HepG2 (cell line): ENCODE results near the gene TEX101. TPM values are rescaled to one million over a fixed set of nuclear protein-coding genes. Genes with fewer than 3 reads are reported as not detected.

Experiments
- ATAC-seq: fragments of 200-7000 bp; cut with Tn5 transposase; 3 replicates; pipeline ENCODE4 v1.9.1; 2020; ENCODE audit warnings: mild to moderate bottlenecking, moderate library complexity
- BruUV-seq: library from RNA; stranded (reverse); fragments of 400-500 nt; replicated peaks from 2 replicates; lab custom pipeline; 2021; lab: Mats Ljungman, UMichigan
- CTCF ChIA-PET: fragments of 300-600 bp; formaldehyde crosslinking; extraction: SDS; loops from one replicate; lab custom pipeline; 2021; ENCODE audit warnings: low total read pairs, inconsistent platforms, low intra/inter-chr PET ratio; lab: Yijun Ruan, JAX
- POLR2A ChIA-PET: fragments of 350-600 bp; sonication (Branson Sonifier 250); formaldehyde crosslinking; loops from one replicate; lab custom pipeline; 2020; ENCODE audit warnings: antibody characterized with exemption, inconsistent platforms; lab: Yijun Ruan, JAX
- DNase-seq: peaks from one replicate; pipeline ENCODE4 v3.0.0-alpha.2; 2015; ENCODE audit warnings: low spot score
- FAIRE-seq: peaks from 3 replicates; lab custom pipeline; 2011; peaks lifted over from hg19 to GRCh38; lab: Jason Lieb, UNC
- H2AFZ ChIP-seq: one replicate; pipeline ENCODE4 v1.6.1; 2011; ENCODE audit warnings: low read length, inconsistent platforms
- H3K27ac ChIP-seq: fragments of 300-600 bp; 3 replicates; pipeline ENCODE4 v1.8.0; 2011; ENCODE audit warnings: mixed run types, mild to moderate bottlenecking, mixed read lengths, low read length, inconsistent platforms; ENCODE audit not compliant: insufficient read depth; ENCODE audit errors: extremely low read length
- H3K27me3 ChIP-seq, 2 experiments: fragments of 200-600 bp in 1 of 2; 2 replicates in 1 of 2; 3 replicates in 1 of 2; pipeline versions ENCODE4 v1.6.0 to v1.8.0; 2011; ENCODE audit warnings: low read length in 2 of 2, mild to moderate bottlenecking in 2 of 2, moderate library complexity in 2 of 2, inconsistent platforms in 1 of 2; ENCODE audit not compliant: insufficient read depth in 2 of 2, control insufficient read depth in 1 of 2
- H3K36me3 ChIP-seq, 2 experiments: fragments of 200-600 bp in 1 of 2; replicated peaks in 1 of 2; 2 replicates in 1 of 2; 3 replicates in 1 of 2; pipeline versions ENCODE4 v1.5.1 to v1.8.0; 2011; ENCODE audit warnings: low read length in 2 of 2, inconsistent platforms in 1 of 2; ENCODE audit not compliant: insufficient read depth in 2 of 2, control insufficient read depth in 1 of 2
- H3K4me1 ChIP-seq: 2 replicates; pipeline ENCODE4 v1.5.1; 2012; ENCODE audit warnings: low read length, inconsistent platforms; ENCODE audit not compliant: insufficient read depth
- H3K4me2 ChIP-seq: 2 replicates; pipeline ENCODE4 v1.6.0; 2011; ENCODE audit warnings: low read depth, low read length, inconsistent platforms
- H3K4me3 ChIP-seq, 3 experiments: fragments of 200-600 bp in 1 of 3; sonication (generic), shearing (Covaris generic) in 1 of 3; replicated peaks in 1 of 3; 2 replicates each; pipeline ENCODE4 v1.5.1; 2011 to 2016; ENCODE audit warnings: low read length in 3 of 3, inconsistent platforms in 2 of 3, low read depth in 2 of 3, mild to moderate bottlenecking in 2 of 3, control low read depth in 1 of 3, mixed read lengths in 1 of 3; ENCODE audit not compliant: insufficient read depth in 1 of 3
- H3K79me2 ChIP-seq: one replicate; pipeline ENCODE4 v1.6.1; 2011; ENCODE audit warnings: low read length, inconsistent platforms; ENCODE audit not compliant: insufficient read depth
- H3K9ac ChIP-seq: 2 replicates; pipeline ENCODE4 v1.6.0; 2011; ENCODE audit warnings: mild to moderate bottlenecking, low read depth, low read length, inconsistent platforms; ENCODE audit not compliant: insufficient read depth
- H3K9me3 ChIP-seq: 2 replicates; pipeline ENCODE4 v1.5.1; 2012; ENCODE audit warnings: mild to moderate bottlenecking, low read length
- H4K20me1 ChIP-seq: 2 replicates; pipeline ENCODE4 v1.6.0; 2011; ENCODE audit warnings: inconsistent platforms, mild to moderate bottlenecking, low read length, moderate library complexity; ENCODE audit not compliant: insufficient read depth
- DZIP1 ChIP-seq: sonication (generic); formaldehyde crosslinking; IDR thresholded peaks from 2 replicates; pipeline ENCODE4 v1.5.0; 2020; ENCODE audit warnings: mild to moderate bottlenecking, missing genetic modification reagents
- GLI4 ChIP-seq: sonication (generic); formaldehyde crosslinking; IDR thresholded peaks from 2 replicates; pipeline ENCODE4 v1.5.1; 2020; ENCODE audit warnings: missing genetic modification reagents, mild to moderate bottlenecking, moderate library complexity, borderline replicate concordance
- KMT2B ChIP-seq: IDR thresholded peaks from 2 replicates; pipeline ENCODE4 v1.6.1; 2016; ENCODE audit warnings: missing genetic modification reagents, missing compliant biosample characterization
- MAZ ChIP-seq, 2 experiments: sonication (generic) in 1 of 2; formaldehyde crosslinking in 1 of 2; IDR thresholded peaks; 2 replicates each; pipeline versions ENCODE4 v1.5.0 to v1.6.1; 2012 to 2020; ENCODE audit warnings: low read depth in 2 of 2, mild to moderate bottlenecking in 2 of 2, borderline replicate concordance in 1 of 2, improper control_type of control experiment in 1 of 2, low read length in 1 of 2, missing genetic modification reagents in 1 of 2, moderate library complexity in 1 of 2
- RAD21 ChIP-seq: fragments of 450-650 bp; formaldehyde crosslinking; IDR thresholded peaks from 2 replicates; pipeline ENCODE4 v1.5.0; 2020; ENCODE audit warnings: mild to moderate bottlenecking
- SNAI1 ChIP-seq: sonication (generic); formaldehyde crosslinking; IDR thresholded peaks from 2 replicates; pipeline ENCODE4 v1.5.0; 2020; ENCODE audit warnings: mild to moderate bottlenecking, missing genetic modification reagents, borderline replicate concordance
- SSRP1 ChIP-seq: IDR thresholded peaks from 2 replicates; pipeline ENCODE4 v1.6.1; 2016; ENCODE audit warnings: control low read depth
- TP53 ChIP-seq: sonication (generic); formaldehyde crosslinking; conservative IDR thresholded peaks from 2 replicates; pipeline ENCODE4 v1.4.0; 2020; ENCODE audit warnings: missing genetic modification reagents
- TRIM24 ChIP-seq: sonication (generic); formaldehyde crosslinking; IDR thresholded peaks from 2 replicates; pipeline ENCODE4 v1.8.0; 2022; ENCODE audit warnings: mild to moderate bottlenecking, missing genetic modification reagents
- ZFP36L1 ChIP-seq: sonication (generic); formaldehyde crosslinking; IDR thresholded peaks from 2 replicates; pipeline ENCODE4 v1.8.0; 2022; ENCODE audit warnings: mild to moderate bottlenecking, missing genetic modification reagents, moderate library complexity
- ZNF749 ChIP-seq: sonication (generic); formaldehyde crosslinking; IDR thresholded peaks from 2 replicates; pipeline ENCODE4 v1.8.0; 2022; ENCODE audit warnings: mild to moderate bottlenecking, missing genetic modification reagents, moderate library complexity, borderline replicate concordance
- ZNF790 ChIP-seq: sonication (generic); formaldehyde crosslinking; IDR thresholded peaks from 2 replicates; pipeline ENCODE4 v1.8.0; 2022; ENCODE audit warnings: missing genetic modification reagents, mild to moderate bottlenecking, borderline replicate concordance
- WGBS: methylation state at CpG from one replicate; pipeline ENCODE4 v1.1.6; 2017; ENCODE audit warnings: low lambda C conversion rate; 5-methylcytosine and 5-hydroxymethylcytosine counted together
- in situ Hi-C: cut with HindIII; loops from 2 replicates; pipeline ENCODE4 v1.10.0; 2017; ENCODE audit warnings: low pct_unique_long_range_greater_than_20kb; ENCODE audit not compliant: extremely low pct_ligation_motif_present
- intact Hi-C: fragments of 100-400 bp; cut with micrococcal nuclease; formaldehyde crosslinking; loops from one replicate; pipeline ENCODE4 v1.10.0; 2022; ENCODE audit not compliant: unreplicated experiment
- polyA plus RNA-seq, 8 experiments: library from polyadenylated mRNA; depleted of rRNA in 3 of 8; stranded (reverse) in 7 of 8; unstranded in 1 of 8; fragments of >200 nt; fragmentation: Illumina TruSeq in 4 of 8; extraction: Trizol in 4 of 8; gene quantifications; 2 replicates each; pipeline versions ENCODE4 v1.2.1 to v1.2.3, GENCODE V29; 2011 to 2016; ENCODE audit warnings: low read depth in 4 of 8, missing spikeins in 1 of 8, mixed read lengths in 1 of 8; ENCODE audit not compliant: insufficient read depth in 1 of 8
- total RNA-seq, 5 experiments: library from RNA; depleted of rRNA; stranded (reverse); fragments of >200 nt; fragmentation: Illumina TruSeq; extraction: Trizol; gene quantifications; 2 replicates each; pipeline ENCODE4 v1.2.3, GENCODE V29; 2016; ENCODE audit warnings: low read depth in 1 of 5
- TF ChIP-seq, protein P1 (sequence below): IDR thresholded peaks from 2 replicates; pipeline ENCODE4 v1.6.1; 2016; ENCODE audit warnings: mild to moderate bottlenecking
- TF ChIP-seq, protein P2 (sequence below): sonication (generic); formaldehyde crosslinking; IDR thresholded peaks from 2 replicates; pipeline ENCODE4 v1.4.0; 2020; ENCODE audit warnings: missing genetic modification reagents

TEX101 gene
- total and polyA plus RNA-seq, 2 of the 13 experiments (the other 11 are each of a cell fraction or from before 2014, with no cell fraction given): not detected

GRCh38 chr19:43466793-43467192 lies 52.1 kb downstream of the TEX101 start:
- no peak for ATAC-seq
- CTCF ChIA-PET: no interaction called here
- no peak for DNase-seq
- Histone ChIP-seq H4K20me1 (no peaks in the 10 kb centered on the region), H3K36me3 (no peaks in the 10 kb centered on the region), H3K27ac (no peak overlapping the region), H3K4me1 (peaks cover 47% of the 10 kb centered on the region), H2AFZ (no peak overlapping the region), H3K4me3 (no peak overlapping the region), H3K79me2 (no peaks in the 10 kb centered on the region), H3K27me3 (no peaks in the 10 kb centered on the region), H3K9me3 (no peaks in the 10 kb centered on the region), H3K4me2 (peak overlapping the region; percentile 67), H3K9ac (no peak overlapping the region)
- intact Hi-C loops: no loop called here
- WGBS: 52% methylated on average over 1 of the region's 1 CpG
- POLR2A ChIA-PET: interaction anchor here (1.0 kb wide), 1 partner anchor 36 kb away, joined by 3 read pairs; no protein-coding TSS in a partner anchor
- in situ Hi-C loops: no loop called here
- no peak for FAIRE-seq
- BruUV-seq: no TSS peak
- TF ChIP-seq, protein P1, sequence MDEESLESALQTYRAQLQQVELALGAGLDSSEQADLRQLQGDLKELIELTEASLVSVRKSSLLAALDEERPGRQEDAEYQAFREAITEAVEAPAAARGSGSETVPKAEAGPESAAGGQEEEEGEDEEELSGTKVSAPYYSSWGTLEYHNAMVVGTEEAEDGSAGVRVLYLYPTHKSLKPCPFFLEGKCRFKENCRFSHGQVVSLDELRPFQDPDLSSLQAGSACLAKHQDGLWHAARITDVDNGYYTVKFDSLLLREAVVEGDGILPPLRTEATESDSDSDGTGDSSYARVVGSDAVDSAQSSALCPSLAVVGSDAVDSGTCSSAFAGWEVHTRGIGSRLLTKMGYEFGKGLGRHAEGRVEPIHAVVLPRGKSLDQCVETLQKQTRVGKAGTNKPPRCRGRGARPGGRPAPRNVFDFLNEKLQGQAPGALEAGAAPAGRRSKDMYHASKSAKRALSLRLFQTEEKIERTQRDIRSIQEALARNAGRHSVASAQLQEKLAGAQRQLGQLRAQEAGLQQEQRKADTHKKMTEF: no peak
- TF ChIP-seq DZIP1 (CRISPR knock-in tag): no peak
- no peak for TF ChIP-seq ZNF749 (CRISPR knock-in tag)
- no peak for TF ChIP-seq TRIM24 (CRISPR knock-in tag)
- TF ChIP-seq MAZ (IDR thresholded peaks at IDR 0.05; ENCODE audit: borderline replicate concordance, low read depth, low read length): no peak
- no peak for TF ChIP-seq MAZ (CRISPR knock-in tag; IDR thresholded peaks at IDR 0.05; ENCODE audit: low read depth)
- TF ChIP-seq RAD21 (CRISPR knock-in tag): no peak
- TF ChIP-seq GLI4: no peak
- no peak for TF ChIP-seq ZNF790 (CRISPR knock-in tag)
- no peak for TF ChIP-seq KMT2B (CRISPR knock-in tag)
- TF ChIP-seq SNAI1: no peak
- TF ChIP-seq ZFP36L1 (CRISPR knock-in tag): no peak
- no peak for TF ChIP-seq TP53 (CRISPR knock-in tag)
- TF ChIP-seq, protein P2, sequence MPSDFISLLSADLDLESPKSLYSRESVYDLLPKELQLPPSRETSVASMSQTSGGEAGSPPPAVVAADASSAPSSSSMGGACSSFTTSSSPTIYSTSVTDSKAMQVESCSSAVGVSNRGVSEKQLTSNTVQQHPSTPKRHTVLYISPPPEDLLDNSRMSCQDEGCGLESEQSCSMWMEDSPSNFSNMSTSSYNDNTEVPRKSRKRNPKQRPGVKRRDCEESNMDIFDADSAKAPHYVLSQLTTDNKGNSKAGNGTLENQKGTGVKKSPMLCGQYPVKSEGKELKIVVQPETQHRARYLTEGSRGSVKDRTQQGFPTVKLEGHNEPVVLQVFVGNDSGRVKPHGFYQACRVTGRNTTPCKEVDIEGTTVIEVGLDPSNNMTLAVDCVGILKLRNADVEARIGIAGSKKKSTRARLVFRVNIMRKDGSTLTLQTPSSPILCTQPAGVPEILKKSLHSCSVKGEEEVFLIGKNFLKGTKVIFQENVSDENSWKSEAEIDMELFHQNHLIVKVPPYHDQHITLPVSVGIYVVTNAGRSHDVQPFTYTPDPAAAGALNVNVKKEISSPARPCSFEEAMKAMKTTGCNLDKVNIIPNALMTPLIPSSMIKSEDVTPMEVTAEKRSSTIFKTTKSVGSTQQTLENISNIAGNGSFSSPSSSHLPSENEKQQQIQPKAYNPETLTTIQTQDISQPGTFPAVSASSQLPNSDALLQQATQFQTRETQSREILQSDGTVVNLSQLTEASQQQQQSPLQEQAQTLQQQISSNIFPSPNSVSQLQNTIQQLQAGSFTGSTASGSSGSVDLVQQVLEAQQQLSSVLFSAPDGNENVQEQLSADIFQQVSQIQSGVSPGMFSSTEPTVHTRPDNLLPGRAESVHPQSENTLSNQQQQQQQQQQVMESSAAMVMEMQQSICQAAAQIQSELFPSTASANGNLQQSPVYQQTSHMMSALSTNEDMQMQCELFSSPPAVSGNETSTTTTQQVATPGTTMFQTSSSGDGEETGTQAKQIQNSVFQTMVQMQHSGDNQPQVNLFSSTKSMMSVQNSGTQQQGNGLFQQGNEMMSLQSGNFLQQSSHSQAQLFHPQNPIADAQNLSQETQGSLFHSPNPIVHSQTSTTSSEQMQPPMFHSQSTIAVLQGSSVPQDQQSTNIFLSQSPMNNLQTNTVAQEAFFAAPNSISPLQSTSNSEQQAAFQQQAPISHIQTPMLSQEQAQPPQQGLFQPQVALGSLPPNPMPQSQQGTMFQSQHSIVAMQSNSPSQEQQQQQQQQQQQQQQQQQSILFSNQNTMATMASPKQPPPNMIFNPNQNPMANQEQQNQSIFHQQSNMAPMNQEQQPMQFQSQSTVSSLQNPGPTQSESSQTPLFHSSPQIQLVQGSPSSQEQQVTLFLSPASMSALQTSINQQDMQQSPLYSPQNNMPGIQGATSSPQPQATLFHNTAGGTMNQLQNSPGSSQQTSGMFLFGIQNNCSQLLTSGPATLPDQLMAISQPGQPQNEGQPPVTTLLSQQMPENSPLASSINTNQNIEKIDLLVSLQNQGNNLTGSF (CRISPR knock-in tag): no peak
- no peak for TF ChIP-seq SSRP1 (CRISPR knock-in tag)
